Choroid plexus epithelial cell (primary cell): ENCODE data around the gene TBC1D5.
"Not testable (repeated sequence)": the region's sequence is repeated elsewhere in the genome, so short reads cannot be mapped to it uniquely, and the experiment has no call there.

ENCODE experiments used
- DNase-seq: peaks from one replicate; pipeline ENCODE4 v3.0.0-alpha.2; 2010; ENCODE audit warnings: low read depth
- H3K4me3 ChIP-seq: 2 replicates; pipeline ENCODE4 v1.5.1; 2011; ENCODE audit warnings: low read depth, mild to moderate bottlenecking, control low read depth, low read length, moderate library complexity
- CTCF ChIP-seq: conservative IDR thresholded peaks from 2 replicates; pipeline ENCODE4 v1.5.1; 2011; ENCODE audit warnings: low read depth, mild to moderate bottlenecking, control low read depth, inconsistent platforms, low read length, moderate library complexity

Gene TBC1D5

GRCh38 chr3:17640466-17640865, 102.0 kb downstream of the TBC1D5 start:
- H3K4me3 ChIP-seq = no peak overlapping the region
- no peak for TF ChIP-seq CTCF
- peak; percentile 47 for DNase-seq

GRCh38 chr3:17639765-17640164, 102.7 kb downstream of the TBC1D5 start:
- TF ChIP-seq CTCF = no peak
- peak; percentile 89 for DNase-seq
- no peak overlapping the region for H3K4me3 ChIP-seq

- H3K4me3 ChIP-seq = no peak overlapping the region
Measured at GRCh38 chr3:17639257-17639656, 103.2 kb downstream of the TBC1D5 start.

GRCh38 chr3:17638356-17638755, 104.1 kb downstream of the TBC1D5 start:
- no peak for TF ChIP-seq CTCF
- H3K4me3 ChIP-seq = no peak overlapping the region
- peak; percentile 31 for DNase-seq

More at GRCh38 chr3:17639257-17639656, 103.2 kb downstream of the TBC1D5 start:
- DNase-seq = peak; percentile 71
- no peak for TF ChIP-seq CTCF

GRCh38 chr3:17635675-17636074, 106.8 kb downstream of the TBC1D5 start:
- DNase-seq = not testable (repeated sequence)

GRCh38 chr3:17634964-17635363, 107.5 kb downstream of the TBC1D5 start:
- TF ChIP-seq CTCF = no peak
- DNase-seq = no peak
- no peak overlapping the region for H3K4me3 ChIP-seq

More at GRCh38 chr3:17635675-17636074, 106.8 kb downstream of the TBC1D5 start:
- not testable (repeated sequence) for H3K4me3 ChIP-seq

GRCh38 chr3:17634201-17634600, 108.2 kb downstream of the TBC1D5 start:
- no peak for TF ChIP-seq CTCF
- H3K4me3 ChIP-seq = no peak overlapping the region
- DNase-seq = no peak
